GM12864 (cell line): ENCODE results near the gene WSCD2.

ENCODE experiments used
- DNase-seq: peaks from one replicate; pipeline ENCODE4 v3.0.0-alpha.2; 2011; ENCODE audit warnings: low read depth
- H3K4me3 ChIP-seq: 2 replicates; pipeline ENCODE4 v1.5.1; 2011; ENCODE audit warnings: mild to moderate bottlenecking, low read depth, low read length, control low read depth
- TF ChIP-seq, protein P1 (sequence below): IDR thresholded peaks from 2 replicates; pipeline ENCODE4 v1.5.1; 2011; ENCODE audit warnings: low read depth, mild to moderate bottlenecking, moderate library complexity, low read length, control low read depth, inconsistent platforms; ENCODE audit errors: missing control alignments

WSCD2 gene

DNA sequence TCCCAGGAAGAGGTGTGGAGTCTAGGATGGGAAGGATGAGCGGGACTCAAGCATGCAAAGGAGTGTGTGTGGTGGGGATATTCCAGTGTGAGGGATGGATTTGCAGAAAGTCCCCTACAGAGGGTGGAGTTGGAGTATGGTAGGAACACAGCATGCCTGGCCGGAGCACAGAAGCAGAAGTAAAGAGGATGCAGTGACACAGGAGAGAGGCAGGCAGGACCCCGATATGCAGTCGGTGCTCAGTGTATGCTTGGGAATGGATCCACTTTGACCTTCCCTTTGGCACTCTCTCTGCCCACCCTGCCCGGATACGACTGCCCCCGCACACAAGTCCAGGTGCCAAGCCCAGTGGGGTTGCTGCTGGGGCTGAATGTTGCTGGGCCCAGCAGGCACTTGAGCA, 21.3 kb downstream of the WSCD2 start:
- no peak overlapping the region for H3K4me3 ChIP-seq
- DNase-seq: no peak
- TF ChIP-seq, protein P1, sequence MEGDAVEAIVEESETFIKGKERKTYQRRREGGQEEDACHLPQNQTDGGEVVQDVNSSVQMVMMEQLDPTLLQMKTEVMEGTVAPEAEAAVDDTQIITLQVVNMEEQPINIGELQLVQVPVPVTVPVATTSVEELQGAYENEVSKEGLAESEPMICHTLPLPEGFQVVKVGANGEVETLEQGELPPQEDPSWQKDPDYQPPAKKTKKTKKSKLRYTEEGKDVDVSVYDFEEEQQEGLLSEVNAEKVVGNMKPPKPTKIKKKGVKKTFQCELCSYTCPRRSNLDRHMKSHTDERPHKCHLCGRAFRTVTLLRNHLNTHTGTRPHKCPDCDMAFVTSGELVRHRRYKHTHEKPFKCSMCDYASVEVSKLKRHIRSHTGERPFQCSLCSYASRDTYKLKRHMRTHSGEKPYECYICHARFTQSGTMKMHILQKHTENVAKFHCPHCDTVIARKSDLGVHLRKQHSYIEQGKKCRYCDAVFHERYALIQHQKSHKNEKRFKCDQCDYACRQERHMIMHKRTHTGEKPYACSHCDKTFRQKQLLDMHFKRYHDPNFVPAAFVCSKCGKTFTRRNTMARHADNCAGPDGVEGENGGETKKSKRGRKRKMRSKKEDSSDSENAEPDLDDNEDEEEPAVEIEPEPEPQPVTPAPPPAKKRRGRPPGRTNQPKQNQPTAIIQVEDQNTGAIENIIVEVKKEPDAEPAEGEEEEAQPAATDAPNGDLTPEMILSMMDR: no peak

DNA sequence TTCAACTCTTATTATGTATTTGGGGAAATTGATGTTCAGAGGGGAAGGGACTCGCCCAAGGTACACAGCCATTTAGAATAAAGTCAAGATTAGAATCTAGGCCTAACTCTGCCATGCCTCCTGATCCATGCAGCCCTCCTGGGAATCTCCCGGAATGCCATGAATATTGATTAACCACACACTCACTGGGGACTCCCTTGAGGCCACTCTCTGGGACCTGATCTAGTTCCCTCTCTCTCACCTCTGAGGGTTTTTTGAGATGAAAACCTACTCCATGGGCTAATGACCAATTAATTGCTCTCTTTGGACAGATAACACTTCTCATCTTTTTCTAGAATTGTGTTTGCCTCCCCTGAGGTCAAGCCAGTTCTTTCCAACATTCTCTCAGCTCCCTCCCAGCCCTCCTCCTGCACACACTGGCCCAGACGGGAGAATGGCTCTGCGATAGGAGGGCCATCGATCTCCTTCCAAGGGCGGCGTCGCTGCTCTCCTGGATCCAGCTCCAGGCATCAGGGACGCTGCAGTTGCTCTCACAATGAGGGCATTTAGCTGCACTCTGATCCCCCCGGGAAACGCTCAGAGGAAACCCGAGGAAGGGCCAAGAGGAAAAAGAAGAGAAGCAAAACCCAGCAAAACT, 22.6 kb downstream of the WSCD2 start:
- DNase-seq: no peak
- H3K4me3 ChIP-seq: no peak overlapping the region
- TF ChIP-seq, protein P1: no peak

DNA sequence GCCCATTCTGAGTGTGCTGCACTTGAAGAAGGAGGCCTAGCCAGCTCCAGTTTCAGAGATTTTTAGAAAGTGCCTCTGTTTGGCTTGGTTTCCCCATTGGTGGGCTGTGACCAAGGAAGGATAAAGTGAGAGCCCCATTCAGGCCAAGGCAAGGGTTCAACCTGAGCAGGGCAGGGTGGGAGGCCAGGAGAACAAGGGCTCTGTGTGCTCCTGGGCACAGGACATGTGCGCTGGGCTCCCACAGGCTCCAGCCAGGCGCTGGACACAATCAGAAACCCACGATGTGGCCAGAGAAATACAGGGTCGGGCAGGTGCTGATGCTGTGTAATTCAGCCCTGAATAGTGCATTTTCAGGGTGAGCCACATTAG, 23.1 kb downstream of the WSCD2 start:
- no peak overlapping the region for H3K4me3 ChIP-seq
- no peak for DNase-seq
- TF ChIP-seq, protein P1: no peak

- DNase-seq: no peak
- TF ChIP-seq, protein P1: no peak
- no peak overlapping the region for H3K4me3 ChIP-seq
These were observed 27.6 kb downstream of the WSCD2 start for GRCh38 chr12:108156717-108157116.

GRCh38 chr12:108157870-108158459, 28.9 kb downstream of the WSCD2 start:
- TF ChIP-seq, protein P1: no peak
- H3K4me3 ChIP-seq: no peak overlapping the region
- DNase-seq: no peak

- no peak overlapping the region for H3K4me3 ChIP-seq
- TF ChIP-seq, protein P1: no peak
- DNase-seq: no peak
These were observed 33.1 kb downstream of the WSCD2 start for GRCh38 chr12:108162207-108162606.

DNA sequence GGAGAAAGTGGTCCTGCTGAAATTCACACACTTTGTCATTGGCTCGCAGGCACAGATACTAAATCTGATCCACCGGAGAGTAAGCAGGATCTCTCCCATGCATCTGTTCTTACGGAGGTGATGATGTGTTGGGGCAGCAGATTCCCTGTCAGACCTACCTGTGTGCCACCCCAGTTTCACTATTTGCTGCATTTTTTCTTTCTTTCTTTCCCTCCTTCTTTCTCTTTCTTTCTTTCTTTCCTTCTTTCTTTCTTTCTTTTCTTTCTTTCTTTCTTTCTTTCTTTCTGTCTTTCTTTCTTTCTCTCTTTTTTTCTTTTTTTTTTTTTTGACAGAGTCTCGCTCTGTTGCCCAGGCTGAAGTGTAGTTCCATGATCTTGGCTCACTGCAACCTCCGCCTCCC, 37.4 kb downstream of the WSCD2 start:
- TF ChIP-seq, protein P1: no peak
- H3K4me3 ChIP-seq: no peak overlapping the region
- no peak for DNase-seq
